Glutamatergic neuron (in vitro differentiated cells): Measurements from ENCODE around the gene EIF4EBP2. TPM values are rescaled to one million over a fixed set of nuclear protein-coding genes. Genes with fewer than 3 reads are reported as not detected.

Experiments used
- DNase-seq: peaks from one replicate; pipeline ENCODE4 v3.0.0; 2022
- H3K27ac Mint-ChIP-seq: one replicate; pipeline ENCODE4 v1.8.0; 2020; ENCODE audit warnings: mild to moderate bottlenecking, mixed read lengths, inconsistent platforms; ENCODE audit not compliant: unreplicated experiment
- H3K27me3 Mint-ChIP-seq: one replicate; pipeline ENCODE4 v1.8.0; 2020; ENCODE audit warnings: mild to moderate bottlenecking, moderate library complexity, mixed read lengths, inconsistent platforms; ENCODE audit not compliant: unreplicated experiment
- H3K36me3 Mint-ChIP-seq: one replicate; pipeline ENCODE4 v1.8.0; 2020; ENCODE audit warnings: mild to moderate bottlenecking, mixed read lengths, inconsistent platforms; ENCODE audit not compliant: unreplicated experiment
- H3K4me1 Mint-ChIP-seq: one replicate; pipeline ENCODE4 v1.8.0; 2020; ENCODE audit warnings: mild to moderate bottlenecking, low read depth, mixed read lengths, inconsistent platforms; ENCODE audit not compliant: unreplicated experiment
- H3K4me3 Mint-ChIP-seq: one replicate; pipeline ENCODE4 v1.8.0; 2020; ENCODE audit warnings: mild to moderate bottlenecking, mixed read lengths, inconsistent platforms; ENCODE audit not compliant: unreplicated experiment
- H3K9me3 Mint-ChIP-seq: one replicate; pipeline ENCODE4 v1.8.0; 2020; ENCODE audit warnings: mild to moderate bottlenecking, moderate library complexity, mixed read lengths, inconsistent platforms; ENCODE audit not compliant: unreplicated experiment
- CTCF ChIP-seq: fragments of 200-600 bp; sonication (generic); IDR thresholded peaks from one replicate; pipeline ENCODE4 v1.5.0; 2021; ENCODE audit not compliant: partially characterized antibody, unreplicated experiment
- total RNA-seq: library from RNA; stranded (reverse); fragmentation: NEBNext Ultra II Directional; extraction: Animal tissue kit (Norgen Biotek cat#: 25700); gene quantifications from one replicate; pipeline ENCODE4 v1.2.1, GENCODE V29; 2021; ENCODE audit not compliant: unreplicated experiment

EIF4EBP2 gene
- total RNA-seq, 1 donor from 2014 or later, result 130 TPM

- Mint-ChIP-seq H3K9me3 (peaks cover 7% of the 10 kb centered on the region), H3K4me1 (peaks cover 2% of the 10 kb centered on the region), H3K27me3 (peaks cover 10% of the 10 kb centered on the region), H3K36me3 (no peaks in the 10 kb centered on the region), H3K4me3 (no peak overlapping the region), H3K27ac (no peak overlapping the region)
- TF ChIP-seq CTCF, result no peak
- peak; percentile 64 for DNase-seq
Observed at GRCh38 chr10:70458329-70459060, 54.5 kb downstream of the EIF4EBP2 start.

GRCh38 chr10:70459061-70459773, 55.3 kb downstream of the EIF4EBP2 start:
- Mint-ChIP-seq H3K27ac (no peak overlapping the region), H3K27me3 (peaks cover 10% of the 10 kb centered on the region), H3K36me3 (no peaks in the 10 kb centered on the region), H3K9me3 (peaks cover 7% of the 10 kb centered on the region), H3K4me1 (peaks cover 2% of the 10 kb centered on the region), H3K4me3 (no peak overlapping the region)
- DNase-seq, result no peak
- no peak for TF ChIP-seq CTCF

GRCh38 chr10:70459774-70460490, 56.0 kb downstream of the EIF4EBP2 start:
- Mint-ChIP-seq H3K4me1 (peaks cover 2% of the 10 kb centered on the region), H3K27ac (peak overlapping the region; percentile 14), H3K9me3 (peaks cover 7% of the 10 kb centered on the region), H3K36me3 (no peaks in the 10 kb centered on the region), H3K4me3 (no peak overlapping the region), H3K27me3 (peaks cover 10% of the 10 kb centered on the region)
- DNase-seq, result no peak
- no peak for TF ChIP-seq CTCF

GRCh38 chr10:70461397-70462348, 57.7 kb downstream of the EIF4EBP2 start:
- Mint-ChIP-seq H3K27me3 (peaks cover 7% of the 10 kb centered on the region), H3K4me1 (no peaks in the 10 kb centered on the region), H3K36me3 (no peaks in the 10 kb centered on the region), H3K9me3 (peaks cover 5% of the 10 kb centered on the region), H3K27ac (no peak overlapping the region), H3K4me3 (no peak overlapping the region)
- DNase-seq, result peak; percentile 64
- peak; percentile 35 for TF ChIP-seq CTCF
